Cardiac fibroblast (primary cell): ENCODE data around the gene RAB43.

Experiments
- DNase-seq, 2 donors: peaks; one replicate each; pipeline versions ENCODE4 v3.0.0 to v3.0.0-alpha.2; 2010; ENCODE audit warnings: low read depth in 2 of 2
- H3K4me3 ChIP-seq, 2 donors: replicated peaks in 1 of 2; 1 replicate in 1 of 2; 2 replicates in 1 of 2; pipeline ENCODE4 v1.5.1; 2011; ENCODE audit warnings: low read depth in 2 of 2, low read length in 2 of 2, mild to moderate bottlenecking in 2 of 2, moderate library complexity in 1 of 2
- TF ChIP-seq, protein P1 (sequence below): IDR thresholded peaks from one replicate; pipeline ENCODE4 v1.5.1; 2011; ENCODE audit warnings: low read depth, mild to moderate bottlenecking, low read length, inconsistent platforms

Gene RAB43

DNA sequence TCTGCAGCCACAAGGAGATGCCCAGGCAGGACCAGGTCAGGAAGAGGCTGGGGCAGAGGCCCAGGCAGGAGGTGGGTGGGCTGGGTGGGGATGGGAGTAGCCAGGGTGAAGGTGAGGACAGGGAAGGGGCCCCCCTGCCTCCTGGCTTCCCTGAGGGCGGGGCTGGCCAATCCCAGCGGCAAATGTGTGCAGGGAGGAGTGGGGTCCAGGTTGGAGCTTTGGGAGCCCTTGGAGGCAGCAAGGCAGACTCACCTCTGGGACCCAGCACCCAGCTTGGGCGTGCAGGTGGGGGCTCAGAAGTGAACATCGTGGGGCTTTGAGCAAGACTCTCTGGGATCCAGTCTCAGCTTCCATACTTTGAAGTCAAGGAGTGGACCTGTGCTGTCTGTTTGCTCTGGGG, 35.8 kb downstream of the RAB43 start:
- no peak overlapping the region for H3K4me3 ChIP-seq
- TF ChIP-seq, protein P1, sequence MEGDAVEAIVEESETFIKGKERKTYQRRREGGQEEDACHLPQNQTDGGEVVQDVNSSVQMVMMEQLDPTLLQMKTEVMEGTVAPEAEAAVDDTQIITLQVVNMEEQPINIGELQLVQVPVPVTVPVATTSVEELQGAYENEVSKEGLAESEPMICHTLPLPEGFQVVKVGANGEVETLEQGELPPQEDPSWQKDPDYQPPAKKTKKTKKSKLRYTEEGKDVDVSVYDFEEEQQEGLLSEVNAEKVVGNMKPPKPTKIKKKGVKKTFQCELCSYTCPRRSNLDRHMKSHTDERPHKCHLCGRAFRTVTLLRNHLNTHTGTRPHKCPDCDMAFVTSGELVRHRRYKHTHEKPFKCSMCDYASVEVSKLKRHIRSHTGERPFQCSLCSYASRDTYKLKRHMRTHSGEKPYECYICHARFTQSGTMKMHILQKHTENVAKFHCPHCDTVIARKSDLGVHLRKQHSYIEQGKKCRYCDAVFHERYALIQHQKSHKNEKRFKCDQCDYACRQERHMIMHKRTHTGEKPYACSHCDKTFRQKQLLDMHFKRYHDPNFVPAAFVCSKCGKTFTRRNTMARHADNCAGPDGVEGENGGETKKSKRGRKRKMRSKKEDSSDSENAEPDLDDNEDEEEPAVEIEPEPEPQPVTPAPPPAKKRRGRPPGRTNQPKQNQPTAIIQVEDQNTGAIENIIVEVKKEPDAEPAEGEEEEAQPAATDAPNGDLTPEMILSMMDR, result no peak
- no peak for DNase-seq

DNA sequence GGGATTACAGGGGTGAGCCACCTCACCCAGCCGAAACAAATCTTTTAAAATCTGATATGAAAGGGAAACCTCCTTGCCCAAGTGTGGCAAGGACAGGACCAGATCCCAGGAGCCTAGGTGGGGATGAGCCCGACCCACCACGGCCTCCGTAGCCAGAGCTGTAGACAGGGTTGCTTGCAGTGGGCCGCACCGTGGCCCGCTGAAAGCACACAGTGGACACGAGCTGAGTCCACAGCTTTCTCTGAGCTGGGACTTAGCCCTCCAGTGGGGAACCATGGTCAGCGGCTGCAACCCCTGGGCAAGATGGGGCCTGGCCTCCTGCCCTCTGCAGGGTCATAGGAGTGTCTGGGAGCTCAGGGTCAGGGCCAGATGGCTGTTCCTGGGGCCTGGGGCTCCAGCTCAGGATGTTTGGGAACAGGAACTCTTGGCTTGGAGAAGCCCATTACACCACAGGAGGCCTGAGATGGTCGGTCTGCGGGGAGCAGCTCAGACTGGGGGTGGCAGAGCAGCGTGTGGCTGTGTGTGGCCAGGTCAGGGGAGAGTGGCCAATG, 36.4 kb downstream of the RAB43 start:
- TF ChIP-seq, protein P1, result no peak
- no peak overlapping the region for H3K4me3 ChIP-seq
- DNase-seq, result no peak

DNA sequence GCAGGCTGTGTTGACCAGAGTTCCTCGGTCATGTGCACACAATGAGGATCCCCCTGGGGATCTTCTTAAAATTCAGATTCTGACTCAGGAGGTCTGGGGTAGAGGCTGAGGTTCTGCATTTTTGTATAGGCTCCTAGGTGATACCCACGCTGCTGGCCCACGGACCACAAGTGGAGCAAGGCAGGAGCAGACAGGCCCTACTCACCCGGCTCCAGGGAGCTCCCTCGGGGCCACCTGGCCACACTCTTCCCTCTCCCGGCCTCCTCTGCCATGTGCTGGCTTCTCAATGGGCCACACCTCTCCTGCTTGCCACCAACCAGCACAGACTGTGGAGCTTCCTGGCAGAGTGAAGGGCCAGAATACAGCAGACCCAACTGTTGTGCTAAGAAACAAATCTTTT, 37.1 kb downstream of the RAB43 start:
- DNase-seq, result no peak
- TF ChIP-seq, protein P1, result no peak
- H3K4me3 ChIP-seq, result no peak overlapping the region

DNA sequence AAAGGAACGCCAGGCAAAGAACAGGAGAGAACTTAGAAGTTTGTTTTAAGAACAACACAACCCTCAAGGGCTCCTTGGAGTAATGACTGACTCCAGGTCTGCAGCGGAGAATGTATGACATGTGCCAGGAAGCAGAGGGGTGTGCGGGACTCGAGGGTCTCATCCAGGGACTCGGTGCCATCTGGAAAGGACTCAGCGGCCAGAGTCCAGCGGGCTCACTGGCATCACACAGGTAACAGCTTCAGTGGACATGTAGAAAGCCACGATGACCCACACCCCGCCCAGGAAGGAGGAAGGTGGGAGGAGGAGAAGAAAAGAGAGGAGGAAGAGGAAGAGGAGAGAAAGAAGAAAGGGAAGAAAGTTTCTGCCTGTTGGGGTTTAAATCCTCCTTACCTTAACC, 39.6 kb downstream of the RAB43 start:
- no peak for DNase-seq
- TF ChIP-seq, protein P1, result no peak
- H3K4me3 ChIP-seq, result no peak overlapping the region

DNA sequence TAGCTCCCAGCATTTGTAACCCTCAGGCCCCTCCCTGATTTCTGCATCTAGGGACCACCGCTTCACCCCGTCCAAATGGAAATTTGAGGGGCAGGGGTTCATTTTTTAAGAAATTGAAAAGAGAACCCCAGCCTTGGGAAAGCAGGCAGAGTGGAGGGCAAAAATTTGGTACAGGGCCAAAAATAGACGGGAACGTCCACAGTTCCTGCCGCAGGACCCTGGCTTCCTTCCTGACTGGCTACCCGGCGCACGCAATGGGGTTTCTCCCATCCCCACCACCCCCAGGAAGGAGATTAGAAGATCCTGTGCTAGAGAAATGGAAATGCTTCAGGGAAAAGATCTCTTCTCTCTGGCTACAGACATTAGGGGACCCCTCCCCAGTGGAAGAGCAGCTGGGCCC, 40.1 kb downstream of the RAB43 start:
- TF ChIP-seq, protein P1, result no peak
- H3K4me3 ChIP-seq, result no peak overlapping the region
- no peak for DNase-seq

DNA sequence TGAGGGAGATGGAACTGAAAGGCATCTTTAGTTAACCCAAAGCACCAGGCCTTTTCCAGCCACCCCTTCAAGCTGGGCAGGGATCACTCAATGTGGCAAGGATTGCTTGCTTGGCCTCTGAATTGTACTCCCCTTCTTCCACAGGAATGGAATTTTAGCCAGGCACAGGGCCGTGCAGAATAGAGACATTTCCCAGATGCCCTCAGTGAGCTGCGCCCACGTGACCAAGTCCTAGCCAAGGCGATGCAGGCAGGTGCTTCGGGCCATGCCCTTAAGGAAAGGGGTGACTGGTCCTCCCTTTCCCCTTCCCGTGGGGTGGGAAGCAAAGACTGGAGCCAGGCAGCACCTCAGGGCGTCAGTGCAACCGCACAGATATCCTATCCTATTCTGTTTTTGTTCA, 43.1 kb downstream of the RAB43 start:
- DNase-seq, result no peak
- TF ChIP-seq, protein P1, result no peak
- H3K4me3 ChIP-seq, result no peak overlapping the region

DNA sequence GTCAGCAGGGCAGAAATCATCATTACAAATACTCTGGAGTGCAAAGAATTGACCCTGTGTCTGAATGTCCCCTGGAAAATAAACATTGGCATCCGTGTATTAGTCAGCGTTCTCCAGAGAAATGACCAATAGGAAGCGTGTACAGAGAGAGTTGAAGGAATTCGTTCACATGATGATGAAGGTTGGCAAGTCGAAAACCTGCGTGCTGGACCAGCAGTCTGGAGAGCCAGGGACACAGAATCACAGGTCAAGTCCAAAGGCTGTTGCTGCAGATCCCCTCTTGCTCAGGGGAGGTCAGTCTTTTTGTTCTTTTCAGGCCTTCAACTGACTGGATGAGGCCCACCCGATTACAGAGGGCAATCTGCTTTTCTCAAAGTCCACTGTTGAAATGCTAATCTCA, 44.4 kb downstream of the RAB43 start:
- peak in 1 of 2 donors; percentile 70 for DNase-seq
- TF ChIP-seq, protein P1, result no peak
- no peak overlapping the region for H3K4me3 ChIP-seq
